Retinal pigment epithelial cell (primary cell): ENCODE data around the gene CCDC177.

Experiments used
- DNase-seq: peaks from one replicate; pipeline ENCODE4 v3.0.0-alpha.2; 2010; ENCODE audit warnings: low read depth
- H3K4me3 ChIP-seq: 2 replicates; pipeline ENCODE4 v1.5.1; 2011; ENCODE audit warnings: mild to moderate bottlenecking, low read length, control low read depth, moderate library complexity
- TF ChIP-seq, protein P1 (sequence below): conservative IDR thresholded peaks from 2 replicates; pipeline ENCODE4 v1.5.1; 2011; ENCODE audit warnings: low read depth, low read length, control low read depth, inconsistent platforms

The CCDC177 gene

DNA sequence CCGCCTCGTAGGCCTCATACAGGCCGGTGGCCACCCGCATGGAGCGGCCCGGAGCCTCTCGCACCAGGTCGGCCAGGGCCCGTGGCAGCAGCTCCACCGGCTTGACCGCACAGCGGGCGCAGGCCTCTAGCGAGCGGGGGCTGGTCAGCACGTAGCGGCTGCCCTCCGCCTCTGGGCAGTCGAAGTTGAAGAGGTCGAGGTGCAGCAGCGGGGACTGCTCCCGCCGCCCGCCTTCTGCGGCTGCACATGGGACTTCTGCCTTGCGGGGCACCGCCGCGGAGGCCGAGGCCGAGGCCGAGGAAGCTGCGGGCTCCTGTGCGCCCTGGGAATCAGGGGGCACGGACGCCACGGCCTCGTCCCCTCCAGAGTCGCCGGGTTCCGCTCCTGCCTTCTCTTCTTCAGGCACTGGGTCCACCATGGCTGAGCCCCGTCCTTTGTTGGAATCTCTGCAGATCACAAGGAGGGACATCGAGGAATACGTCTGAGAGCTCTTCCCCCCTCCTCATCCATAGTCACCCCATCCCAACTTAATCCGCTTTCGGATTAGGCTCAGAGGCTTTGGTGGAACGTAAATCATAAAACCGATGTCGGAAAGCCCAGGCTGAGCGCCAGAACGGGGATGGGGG lies 1.4 kb downstream of the CCDC177 start:
- no peak overlapping the region for H3K4me3 ChIP-seq
- DNase-seq = no peak
- TF ChIP-seq, protein P1, sequence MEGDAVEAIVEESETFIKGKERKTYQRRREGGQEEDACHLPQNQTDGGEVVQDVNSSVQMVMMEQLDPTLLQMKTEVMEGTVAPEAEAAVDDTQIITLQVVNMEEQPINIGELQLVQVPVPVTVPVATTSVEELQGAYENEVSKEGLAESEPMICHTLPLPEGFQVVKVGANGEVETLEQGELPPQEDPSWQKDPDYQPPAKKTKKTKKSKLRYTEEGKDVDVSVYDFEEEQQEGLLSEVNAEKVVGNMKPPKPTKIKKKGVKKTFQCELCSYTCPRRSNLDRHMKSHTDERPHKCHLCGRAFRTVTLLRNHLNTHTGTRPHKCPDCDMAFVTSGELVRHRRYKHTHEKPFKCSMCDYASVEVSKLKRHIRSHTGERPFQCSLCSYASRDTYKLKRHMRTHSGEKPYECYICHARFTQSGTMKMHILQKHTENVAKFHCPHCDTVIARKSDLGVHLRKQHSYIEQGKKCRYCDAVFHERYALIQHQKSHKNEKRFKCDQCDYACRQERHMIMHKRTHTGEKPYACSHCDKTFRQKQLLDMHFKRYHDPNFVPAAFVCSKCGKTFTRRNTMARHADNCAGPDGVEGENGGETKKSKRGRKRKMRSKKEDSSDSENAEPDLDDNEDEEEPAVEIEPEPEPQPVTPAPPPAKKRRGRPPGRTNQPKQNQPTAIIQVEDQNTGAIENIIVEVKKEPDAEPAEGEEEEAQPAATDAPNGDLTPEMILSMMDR = no peak

DNA sequence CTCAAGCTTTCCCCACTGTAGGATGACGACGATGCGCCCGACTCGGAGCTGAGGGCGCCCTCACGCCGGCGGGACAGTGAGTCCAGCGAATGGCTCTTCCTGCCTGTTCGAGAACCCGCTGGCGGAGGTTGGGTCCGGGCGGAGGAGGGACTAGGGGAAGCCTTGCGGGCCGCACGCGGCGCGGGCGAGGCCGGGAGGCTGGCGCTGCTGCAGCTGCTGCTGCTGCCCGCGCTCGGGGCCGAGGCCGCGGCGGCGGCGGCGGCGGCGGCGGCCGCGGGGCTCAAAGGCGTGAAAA lies 1.9 kb downstream of the CCDC177 start:
- no peak overlapping the region for H3K4me3 ChIP-seq
- TF ChIP-seq, protein P1 = no peak
- DNase-seq = no peak

DNA sequence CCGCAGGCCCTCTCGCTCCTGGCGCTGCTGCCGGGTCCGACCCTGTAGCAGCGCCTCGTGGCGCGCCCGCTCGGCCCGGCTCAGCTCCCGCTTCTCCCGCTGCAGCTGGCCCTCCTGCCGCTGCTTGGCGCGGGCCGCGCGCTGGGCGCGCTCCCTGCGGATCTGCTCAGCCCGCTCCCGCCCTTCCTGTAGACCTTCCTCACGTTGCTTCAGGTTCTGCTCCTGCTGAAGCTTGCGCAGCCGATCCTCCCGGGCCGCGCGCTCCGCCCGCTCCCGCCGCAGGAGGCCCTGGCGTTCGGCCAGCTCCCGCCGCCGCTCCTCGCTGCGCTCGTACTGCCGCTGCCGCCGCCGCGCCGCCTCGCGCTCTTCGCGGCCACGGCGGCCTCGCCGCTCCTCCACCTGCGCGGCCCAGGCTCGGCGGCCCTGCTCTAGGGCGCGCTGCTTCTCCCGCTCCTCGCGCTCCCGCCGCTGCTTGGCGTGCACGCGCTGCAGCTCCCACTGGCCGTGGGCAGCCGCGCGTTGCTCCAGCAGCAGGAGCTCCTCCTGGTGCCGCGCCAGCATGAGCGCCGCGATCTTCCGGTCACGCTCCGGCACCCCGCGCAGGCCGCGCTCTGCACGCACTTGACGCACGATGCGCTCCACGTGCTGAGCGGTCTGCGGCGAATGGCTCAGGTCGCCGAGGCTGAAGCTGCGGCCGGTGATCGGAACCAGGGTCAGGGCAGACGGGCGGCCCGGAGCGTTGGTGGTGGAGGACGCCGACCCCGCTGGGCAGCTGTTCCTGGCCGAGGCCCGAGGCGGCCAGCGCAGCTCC lies 2.4 kb downstream of the CCDC177 start:
- no peak for DNase-seq
- no peak overlapping the region for H3K4me3 ChIP-seq
- TF ChIP-seq, protein P1 = no peak

DNA sequence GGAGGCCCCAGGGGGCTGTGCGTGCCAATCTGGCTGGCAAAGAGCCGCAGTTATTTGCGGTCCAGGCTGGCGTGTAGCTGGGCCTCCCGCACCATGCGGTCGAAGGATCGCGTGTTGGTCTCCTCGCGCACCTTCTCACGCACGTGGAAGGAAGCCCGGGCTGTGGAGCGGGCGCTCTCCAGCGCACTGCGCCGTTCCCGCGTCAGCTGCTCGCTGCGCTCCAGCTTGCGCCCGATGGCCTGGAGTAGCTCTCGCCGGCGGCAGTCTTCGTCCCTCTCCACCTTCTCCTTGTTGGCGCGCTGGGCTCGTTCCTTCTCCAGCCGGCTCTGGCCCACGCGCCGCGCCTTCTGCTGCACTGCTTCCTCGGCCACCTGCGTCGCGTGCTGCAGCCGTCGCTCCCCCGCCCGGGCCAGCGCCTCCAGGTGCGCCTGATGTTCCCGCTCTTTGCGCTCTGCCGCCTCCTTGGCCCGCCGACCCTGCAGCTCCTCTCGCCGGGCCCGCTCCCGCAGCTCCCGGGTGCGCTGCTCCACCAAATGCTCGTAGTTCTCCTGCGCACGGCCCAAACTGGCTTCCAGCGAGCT lies 3.1 kb downstream of the CCDC177 start:
- TF ChIP-seq, protein P1 = no peak
- no peak overlapping the region for H3K4me3 ChIP-seq
- no peak for DNase-seq

DNA sequence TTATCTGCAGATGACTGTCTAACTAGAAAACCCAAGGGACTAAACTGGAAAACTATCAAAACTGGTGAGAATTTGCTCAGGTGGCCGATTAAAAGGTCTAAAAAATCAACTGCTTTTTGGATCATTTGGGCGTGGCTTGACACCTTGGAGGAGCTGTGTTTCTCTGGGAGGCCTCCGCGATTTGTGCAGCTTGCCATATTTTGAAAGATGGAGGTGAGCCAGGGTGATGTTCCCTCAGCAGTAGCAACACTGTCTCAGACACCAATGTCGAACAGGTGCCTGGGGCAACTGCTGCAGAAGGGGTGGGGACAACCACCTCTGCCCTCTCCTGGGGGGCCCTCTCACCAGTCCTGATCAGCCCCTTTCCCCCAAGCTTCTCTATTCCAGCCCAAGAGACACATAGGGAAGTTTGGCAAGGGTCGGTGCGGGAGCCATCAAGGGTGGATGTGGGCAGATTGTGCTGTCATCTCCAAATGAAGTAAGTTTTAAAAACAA lies 3.8 kb downstream of the CCDC177 start:
- H3K4me3 ChIP-seq = no peak overlapping the region
- TF ChIP-seq, protein P1 = no peak
- no peak for DNase-seq

DNA sequence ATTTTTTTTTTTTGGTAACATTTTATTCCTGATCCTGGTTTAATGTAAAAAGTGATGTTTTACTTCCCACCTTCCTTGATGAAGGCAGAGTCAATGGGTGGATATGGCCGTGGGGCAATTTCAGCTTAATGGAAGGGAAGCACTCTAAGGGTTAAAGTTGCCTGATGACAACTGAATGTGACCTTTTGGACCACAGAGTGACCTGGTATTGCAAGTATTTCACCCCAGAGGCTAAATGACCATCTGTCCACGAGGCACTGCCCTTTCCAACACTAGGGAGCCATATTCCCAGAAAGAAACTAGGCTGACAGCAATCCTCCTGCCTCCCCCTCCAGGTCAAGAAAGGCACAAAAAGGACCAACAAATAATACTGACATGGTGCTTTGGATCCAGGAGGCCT lies 4.8 kb downstream of the CCDC177 start:
- DNase-seq = no peak
- no peak overlapping the region for H3K4me3 ChIP-seq
- TF ChIP-seq, protein P1 = no peak
